ENCODE data around the gene NTSR1.

GRCh38 chr20:62801284-62802010 lies 92.8 kb downstream of the NTSR1 start:
- no peak for TF ChIP-seq CTCF (conservative IDR thresholded peaks at IDR 0.05 in 1 of 2, IDR thresholded peaks at IDR 0.05 in 1 of 2; ENCODE audit: extremely low read depth in 1 of 2, insufficient read depth in 1 of 2, low read depth in 1 of 2, low read length in 2 of 2)
- no peak for TF ChIP-seq EZH2 (IDR thresholded peaks at IDR 0.05; ENCODE audit: borderline replicate concordance, low read length)

Data from mammary epithelial cell (primary cell).